ENCODE results near the gene FAR2. TPM values are rescaled to one million over a fixed set of nuclear protein-coding genes. Genes with fewer than 3 reads are reported as not detected.
"Not testable (repeated sequence)": the region's sequence is repeated elsewhere in the genome, so short reads cannot be mapped to it uniquely, and the experiment has no call there.

FAR2 gene
- total RNA-seq, 1 donor from 2014 or later: 37.1 TPM

- Mint-ChIP-seq H3K4me1 (ENCODE audit: unreplicated experiment) (no peaks in the 10 kb centered on the region), H3K27me3 (ENCODE audit: unreplicated experiment) (no peaks in the 10 kb centered on the region), H3K27ac (ENCODE audit: unreplicated experiment) (no peak overlapping the region), H3K9me3 (ENCODE audit: unreplicated experiment) (no peaks in the 10 kb centered on the region), H3K36me3 (ENCODE audit: unreplicated experiment) (peaks cover 11% of the 10 kb centered on the region), H3K4me3 (ENCODE audit: unreplicated experiment) (no peak overlapping the region)
- DNase-seq (ENCODE audit: extremely low spot score, unreplicated experiment): no peak
- TF ChIP-seq, protein P1, sequence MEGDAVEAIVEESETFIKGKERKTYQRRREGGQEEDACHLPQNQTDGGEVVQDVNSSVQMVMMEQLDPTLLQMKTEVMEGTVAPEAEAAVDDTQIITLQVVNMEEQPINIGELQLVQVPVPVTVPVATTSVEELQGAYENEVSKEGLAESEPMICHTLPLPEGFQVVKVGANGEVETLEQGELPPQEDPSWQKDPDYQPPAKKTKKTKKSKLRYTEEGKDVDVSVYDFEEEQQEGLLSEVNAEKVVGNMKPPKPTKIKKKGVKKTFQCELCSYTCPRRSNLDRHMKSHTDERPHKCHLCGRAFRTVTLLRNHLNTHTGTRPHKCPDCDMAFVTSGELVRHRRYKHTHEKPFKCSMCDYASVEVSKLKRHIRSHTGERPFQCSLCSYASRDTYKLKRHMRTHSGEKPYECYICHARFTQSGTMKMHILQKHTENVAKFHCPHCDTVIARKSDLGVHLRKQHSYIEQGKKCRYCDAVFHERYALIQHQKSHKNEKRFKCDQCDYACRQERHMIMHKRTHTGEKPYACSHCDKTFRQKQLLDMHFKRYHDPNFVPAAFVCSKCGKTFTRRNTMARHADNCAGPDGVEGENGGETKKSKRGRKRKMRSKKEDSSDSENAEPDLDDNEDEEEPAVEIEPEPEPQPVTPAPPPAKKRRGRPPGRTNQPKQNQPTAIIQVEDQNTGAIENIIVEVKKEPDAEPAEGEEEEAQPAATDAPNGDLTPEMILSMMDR (IDR thresholded peaks at IDR 0.05): no peak
Measured at GRCh38 chr12:29255042-29255441, 106.0 kb downstream of the FAR2 start.

DNA sequence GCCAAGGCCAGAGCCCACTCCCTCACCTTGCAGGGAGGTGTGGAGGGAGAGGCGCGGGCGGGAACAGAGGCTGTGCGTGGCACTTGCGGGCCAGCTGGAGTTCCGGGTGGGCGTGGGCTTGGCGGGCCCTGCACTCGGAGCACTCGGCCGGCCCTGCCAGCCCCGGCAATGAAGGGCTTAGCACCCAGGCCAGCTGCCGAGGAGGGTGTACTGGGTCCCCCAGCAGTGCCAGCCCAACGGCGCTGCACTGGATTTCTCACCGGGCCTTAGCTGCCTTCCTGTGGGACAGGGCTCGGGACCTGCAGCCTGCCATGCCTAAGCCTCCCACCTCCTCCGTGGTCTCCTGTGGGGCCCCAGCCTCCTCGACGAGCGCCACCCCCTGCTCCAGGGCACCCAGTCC, 107.5 kb downstream of the FAR2 start:
- Mint-ChIP-seq H3K27me3 (ENCODE audit: unreplicated experiment) (no peaks in the 10 kb centered on the region), H3K27ac (ENCODE audit: unreplicated experiment) (no peak overlapping the region), H3K4me3 (ENCODE audit: unreplicated experiment) (no peak overlapping the region), H3K9me3 (ENCODE audit: unreplicated experiment) (peaks cover 13% of the 10 kb centered on the region), H3K4me1 (ENCODE audit: unreplicated experiment) (no peaks in the 10 kb centered on the region), H3K36me3 (ENCODE audit: unreplicated experiment) (peaks cover 20% of the 10 kb centered on the region)
- no peak for DNase-seq (ENCODE audit: extremely low spot score, unreplicated experiment)
- TF ChIP-seq, protein P1 (IDR thresholded peaks at IDR 0.05): no peak

DNA sequence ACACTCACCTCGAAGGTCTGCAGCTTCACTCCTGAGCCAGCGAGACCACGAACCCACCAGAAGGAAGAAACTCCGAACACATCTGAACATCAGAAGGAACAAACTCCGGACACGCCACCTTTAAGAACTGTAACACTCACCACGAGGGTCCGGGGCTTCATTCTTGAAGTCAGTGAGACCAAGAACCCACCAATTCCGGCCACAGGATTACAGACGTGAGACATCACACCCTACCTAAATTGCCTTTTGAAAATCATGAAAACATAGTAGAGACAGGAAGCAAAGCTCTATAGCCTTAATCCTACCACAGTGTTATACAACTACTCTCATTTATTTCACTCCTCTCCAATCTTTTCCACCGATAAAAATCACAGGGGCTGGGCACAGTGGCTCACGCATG, 108.6 kb downstream of the FAR2 start:
- not testable (repeated sequence) for DNase-seq (ENCODE audit: extremely low spot score, unreplicated experiment); H3K27ac Mint-ChIP-seq (ENCODE audit: unreplicated experiment); H3K4me1 Mint-ChIP-seq (ENCODE audit: unreplicated experiment); H3K4me3 Mint-ChIP-seq (ENCODE audit: unreplicated experiment); H3K27me3 Mint-ChIP-seq (ENCODE audit: unreplicated experiment)
- Mint-ChIP-seq H3K36me3 (ENCODE audit: unreplicated experiment) (peaks cover 23% of the 10 kb centered on the region), H3K9me3 (ENCODE audit: unreplicated experiment) (peaks cover 18% of the 10 kb centered on the region)

DNA sequence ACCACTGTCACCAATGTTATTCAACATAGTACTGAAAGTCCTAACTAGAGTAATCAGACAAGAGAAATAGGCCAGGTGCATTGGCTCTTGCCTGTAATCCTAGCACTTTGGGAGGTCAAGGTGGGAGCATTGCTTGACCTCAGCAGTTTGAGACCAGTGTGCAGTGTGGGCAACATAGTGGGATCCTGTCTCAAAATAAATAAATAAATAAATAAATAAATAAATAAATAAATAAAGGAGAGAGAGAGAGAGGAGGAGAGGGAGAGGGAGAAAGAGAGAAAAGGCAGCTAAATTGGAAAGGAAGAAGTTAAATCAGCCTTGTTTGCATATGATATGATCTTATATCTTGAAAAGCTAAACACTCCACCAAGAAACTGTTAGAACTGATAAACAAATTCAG, 115.3 kb downstream of the FAR2 start:
- Mint-ChIP-seq H3K4me1 (ENCODE audit: unreplicated experiment) (no peaks in the 10 kb centered on the region), H3K36me3 (ENCODE audit: unreplicated experiment) (peaks cover 22% of the 10 kb centered on the region), H3K27me3 (ENCODE audit: unreplicated experiment) (no peaks in the 10 kb centered on the region), H3K9me3 (ENCODE audit: unreplicated experiment) (peaks cover 42% of the 10 kb centered on the region), H3K27ac (ENCODE audit: unreplicated experiment) (no peak overlapping the region), H3K4me3 (ENCODE audit: unreplicated experiment) (no peak overlapping the region)
- TF ChIP-seq, protein P1 (IDR thresholded peaks at IDR 0.05): no peak
- no peak for DNase-seq (ENCODE audit: extremely low spot score, unreplicated experiment)

GRCh38 chr12:29269706-29270408, 120.8 kb downstream of the FAR2 start:
- H3K27ac Mint-ChIP-seq (ENCODE audit: unreplicated experiment): no peak overlapping the region
- peaks cover 21% of the 10 kb centered on the region for H3K36me3 Mint-ChIP-seq (ENCODE audit: unreplicated experiment)
- no peak for DNase-seq (ENCODE audit: extremely low spot score, unreplicated experiment)
- peaks cover 11% of the 10 kb centered on the region for H3K9me3 Mint-ChIP-seq (ENCODE audit: unreplicated experiment)
- no peaks in the 10 kb centered on the region for H3K27me3 Mint-ChIP-seq (ENCODE audit: unreplicated experiment)
- no peak overlapping the region for H3K4me3 Mint-ChIP-seq (ENCODE audit: unreplicated experiment)
- H3K4me1 Mint-ChIP-seq (ENCODE audit: unreplicated experiment): no peaks in the 10 kb centered on the region
- TF ChIP-seq, protein P1 (IDR thresholded peaks at IDR 0.05): no peak
